ENCODE results near the gene IQGAP2.

DNA sequence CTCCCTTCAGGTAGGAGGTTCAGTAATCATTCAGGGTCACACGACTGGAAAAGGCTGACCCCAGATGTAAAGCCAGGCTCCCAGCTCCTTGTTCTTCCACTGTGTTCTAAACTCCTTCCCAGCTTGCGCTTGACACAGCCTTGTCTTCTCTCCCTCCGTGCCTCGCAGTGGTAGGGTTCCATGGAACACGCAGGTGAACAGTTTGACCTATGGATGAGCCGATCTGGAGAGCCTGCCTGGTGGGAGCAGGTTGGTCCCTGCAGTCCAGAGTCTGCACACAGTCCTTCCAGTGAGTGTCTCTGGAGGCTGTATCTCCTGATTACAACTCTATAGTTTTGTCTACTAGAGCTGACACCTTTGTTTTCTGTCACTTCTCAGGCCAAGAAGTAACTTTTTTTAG is 85.9 kb downstream of the IQGAP2 start:
- TF ChIP-seq POLR2A (IDR thresholded peaks at IDR 0.05), result no peak
- TF ChIP-seq, protein P1, sequence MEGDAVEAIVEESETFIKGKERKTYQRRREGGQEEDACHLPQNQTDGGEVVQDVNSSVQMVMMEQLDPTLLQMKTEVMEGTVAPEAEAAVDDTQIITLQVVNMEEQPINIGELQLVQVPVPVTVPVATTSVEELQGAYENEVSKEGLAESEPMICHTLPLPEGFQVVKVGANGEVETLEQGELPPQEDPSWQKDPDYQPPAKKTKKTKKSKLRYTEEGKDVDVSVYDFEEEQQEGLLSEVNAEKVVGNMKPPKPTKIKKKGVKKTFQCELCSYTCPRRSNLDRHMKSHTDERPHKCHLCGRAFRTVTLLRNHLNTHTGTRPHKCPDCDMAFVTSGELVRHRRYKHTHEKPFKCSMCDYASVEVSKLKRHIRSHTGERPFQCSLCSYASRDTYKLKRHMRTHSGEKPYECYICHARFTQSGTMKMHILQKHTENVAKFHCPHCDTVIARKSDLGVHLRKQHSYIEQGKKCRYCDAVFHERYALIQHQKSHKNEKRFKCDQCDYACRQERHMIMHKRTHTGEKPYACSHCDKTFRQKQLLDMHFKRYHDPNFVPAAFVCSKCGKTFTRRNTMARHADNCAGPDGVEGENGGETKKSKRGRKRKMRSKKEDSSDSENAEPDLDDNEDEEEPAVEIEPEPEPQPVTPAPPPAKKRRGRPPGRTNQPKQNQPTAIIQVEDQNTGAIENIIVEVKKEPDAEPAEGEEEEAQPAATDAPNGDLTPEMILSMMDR (IDR thresholded peaks at IDR 0.05), result no peak

Measured in testis (tissue), 2 donors.